H1 (cell line): ENCODE measurements around the gene KCNN1. TPM values are rescaled to one million over a fixed set of nuclear protein-coding genes. Genes with fewer than 3 reads are reported as not detected.

Experiments used
- CTCF ChIA-PET: fragments of 300-600 bp; sonication (Branson Sonifier 250); formaldehyde crosslinking; loops from one replicate; lab custom pipeline; 2021; ENCODE audit not compliant: partially characterized antibody; lab: Charles Lee
- POLR2A ChIA-PET: fragments of 300-600 bp; sonication (Branson Sonifier 250); formaldehyde crosslinking; loops from one replicate; lab custom pipeline; 2021; ENCODE audit warnings: inconsistent platforms; ENCODE audit not compliant: partially characterized antibody; lab: Charles Lee
- DNase-seq, 2 experiments: peaks; one replicate each; pipeline versions ENCODE4 v3.0.0 to v3.0.0-alpha.2; 2010 to 2022; ENCODE audit warnings: low spot score in 2 of 2, low read depth in 1 of 2, mixed read lengths in 1 of 2
- FAIRE-seq: peaks from 2 replicates; lab custom pipeline; 2011; peaks lifted over from hg19 to GRCh38; lab: Jason Lieb, UNC
- H2AFZ ChIP-seq: 2 replicates; pipeline ENCODE4 v1.8.1; 2012; ENCODE audit warnings: low read length, inconsistent platforms
- H2AK5ac ChIP-seq: 2 replicates; pipeline ENCODE4 v1.6.1; 2013; ENCODE audit warnings: low read depth, low read length
- H2BK120ac ChIP-seq: replicated peaks from 2 replicates; pipeline ENCODE3; 2013; ENCODE audit warnings: low read depth, low read length, inconsistent platforms
- H2BK12ac ChIP-seq: 2 replicates; pipeline ENCODE4 v1.6.1; 2013; ENCODE audit warnings: low read depth, low read length
- H2BK15ac ChIP-seq: 2 replicates; pipeline ENCODE4 v1.6.1; 2013; ENCODE audit warnings: low read length
- H2BK20ac ChIP-seq: 2 replicates; pipeline ENCODE4 v1.6.1; 2013; ENCODE audit warnings: low read length
- H2BK5ac ChIP-seq: 2 replicates; pipeline ENCODE4 v1.6.1; 2013; ENCODE audit warnings: low read depth, low read length
- H3K14ac ChIP-seq: 2 replicates; pipeline ENCODE4 v1.6.1; 2013; ENCODE audit warnings: inconsistent platforms; ENCODE audit not compliant: insufficient read length
- H3K18ac ChIP-seq: 2 replicates; pipeline ENCODE4 v1.6.1; 2013; ENCODE audit warnings: low read length; ENCODE audit errors: extremely low read depth
- H3K23ac ChIP-seq: 2 replicates; pipeline ENCODE4 v1.6.1; 2013; ENCODE audit warnings: inconsistent platforms; ENCODE audit not compliant: insufficient read length
- H3K23me2 ChIP-seq: 2 replicates; pipeline ENCODE4 v1.6.1; 2013; ENCODE audit warnings: low read depth, low read length
- H3K27ac ChIP-seq: 2 replicates; pipeline ENCODE4 v1.6.1; 2011; ENCODE audit warnings: low read depth, low read length, inconsistent platforms
- H3K27me3 ChIP-seq, 4 experiments: replicated peaks in 1 of 4; 1 replicate in 1 of 4; 2 replicates in 3 of 4; pipeline versions ENCODE4 v1.6.1 to v1.8.1; 2011 to 2013; ENCODE audit warnings: low read length in 3 of 4, mild to moderate bottlenecking in 3 of 4, inconsistent platforms in 2 of 4, mixed read lengths in 2 of 4, moderate library complexity in 1 of 4; ENCODE audit not compliant: control insufficient read depth in 3 of 4, insufficient read depth in 3 of 4; ENCODE audit errors: extremely low read depth in 1 of 4
- H3K36me3 ChIP-seq, 4 experiments: 2 replicates each; pipeline versions ENCODE4 v1.6.1 to v1.8.1; 2011 to 2013; ENCODE audit warnings: mild to moderate bottlenecking in 4 of 4, low read length in 3 of 4, moderate library complexity in 2 of 4, control low read depth in 1 of 4, inconsistent platforms in 1 of 4; ENCODE audit not compliant: insufficient read depth in 4 of 4, control insufficient read depth in 2 of 4
- H3K4ac ChIP-seq: replicated peaks from 2 replicates; pipeline ENCODE3; 2013; ENCODE audit warnings: low read length, low read depth, mixed read lengths, inconsistent platforms; ENCODE audit not compliant: insufficient read length
- H3K4me1 ChIP-seq, 4 experiments: replicated peaks in 1 of 4; 1 replicate in 1 of 4; 2 replicates in 3 of 4; pipeline versions ENCODE4 v1.6.1 to v1.8.1; 2011 to 2013; ENCODE audit warnings: low read length in 3 of 4, inconsistent platforms in 2 of 4, mixed read lengths in 1 of 4; ENCODE audit not compliant: insufficient read depth in 4 of 4, control insufficient read depth in 3 of 4
- H3K4me2 ChIP-seq, 2 experiments: 2 replicates each; pipeline versions ENCODE4 v1.6.1 to v1.8.1; 2011 to 2013; ENCODE audit warnings: low read depth in 2 of 2, low read length in 2 of 2, control low read depth in 1 of 2, inconsistent platforms in 1 of 2, mild to moderate bottlenecking in 1 of 2; ENCODE audit not compliant: insufficient read depth in 1 of 2
- H3K4me3 ChIP-seq, 4 experiments: fragments of 200-600, 300-600 bp in 1 of 4; sonication (generic), shearing (Covaris generic), sonication (Bioruptor Twin) in 1 of 4; 2 replicates each; pipeline versions ENCODE4 v1.5.1 to v1.8.1; 2011 to 2016; ENCODE audit warnings: low read length in 4 of 4, low read depth in 3 of 4, control low read depth in 2 of 4, inconsistent platforms in 2 of 4, mild to moderate bottlenecking in 2 of 4, mixed read lengths in 1 of 4, moderate library complexity in 1 of 4; ENCODE audit not compliant: insufficient read depth in 2 of 4; ENCODE audit errors: extremely low read depth in 1 of 4
- H3K56ac ChIP-seq: replicated peaks from 2 replicates; pipeline ENCODE3; 2013; ENCODE audit warnings: low read depth, mild to moderate bottlenecking, mixed read lengths, low read length, inconsistent platforms; ENCODE audit not compliant: insufficient read length
- H3K79me1 ChIP-seq: 2 replicates; pipeline ENCODE4 v1.6.1; 2013; ENCODE audit warnings: low read depth, low read length, control low read depth
- H3K79me2 ChIP-seq, 2 experiments: 2 replicates each; pipeline versions ENCODE4 v1.6.1 to v1.8.1; 2012 to 2013; ENCODE audit warnings: low read length in 2 of 2, mild to moderate bottlenecking in 2 of 2, inconsistent platforms in 1 of 2; ENCODE audit not compliant: insufficient read depth in 2 of 2, control insufficient read depth in 1 of 2
- H3K9ac ChIP-seq, 4 experiments: replicated peaks in 1 of 4; 1 replicate in 1 of 4; 2 replicates in 3 of 4; pipeline versions ENCODE4 v1.6.1 to v1.8.1; 2011 to 2013; ENCODE audit warnings: low read depth in 3 of 4, low read length in 3 of 4, control low read depth in 2 of 4, mild to moderate bottlenecking in 2 of 4, moderate library complexity in 2 of 4, inconsistent platforms in 1 of 4; ENCODE audit errors: extremely low read depth in 1 of 4
- H3K9me3 ChIP-seq, 2 experiments: 2 replicates each; pipeline versions ENCODE4 v1.6.1 to v1.8.1; 2012 to 2013; ENCODE audit warnings: mild to moderate bottlenecking in 2 of 2, moderate library complexity in 2 of 2, control low read depth in 1 of 2, inconsistent platforms in 1 of 2, low read depth in 1 of 2, low read length in 1 of 2, mixed read lengths in 1 of 2; ENCODE audit not compliant: insufficient read depth in 2 of 2
- H4K20me1 ChIP-seq, 2 experiments: replicated peaks in 1 of 2; 2 replicates each; pipeline versions ENCODE3 to v1.8.1; 2011 to 2013; ENCODE audit warnings: inconsistent platforms in 2 of 2, low read length in 2 of 2, mild to moderate bottlenecking in 1 of 2; ENCODE audit not compliant: insufficient read depth in 2 of 2, control insufficient read depth in 1 of 2
- H4K5ac ChIP-seq: 2 replicates; pipeline ENCODE4 v1.6.1; 2013; ENCODE audit warnings: low read length, low read depth, mixed read lengths, inconsistent platforms; ENCODE audit not compliant: insufficient read length
- H4K8ac ChIP-seq: 2 replicates; pipeline ENCODE4 v1.8.0; 2013; ENCODE audit warnings: mild to moderate bottlenecking, moderate library complexity, low read length, inconsistent platforms; ENCODE audit not compliant: insufficient read depth; ENCODE audit errors: extremely low read depth
- H4K91ac ChIP-seq: replicated peaks from 2 replicates; pipeline ENCODE3; 2013; ENCODE audit warnings: low read length, mixed read lengths, inconsistent platforms; ENCODE audit not compliant: insufficient read length
- ASH2L ChIP-seq: fragments of 200-600, 300-600 bp; sonication (generic); IDR thresholded peaks from one replicate; pipeline ENCODE4 v1.7.1; 2017; ENCODE audit warnings: low read length
- BACH1 ChIP-seq: IDR thresholded peaks from 2 replicates; pipeline ENCODE4 v1.6.1; 2012; ENCODE audit warnings: low read length, improper control_type of control experiment
- POLR2AphosphoS5 ChIP-seq: IDR thresholded peaks from 2 replicates; pipeline ENCODE4 v1.6.1; 2011; ENCODE audit warnings: low read depth, low read length
- RAD21 ChIP-seq, 2 experiments: IDR thresholded peaks in 1 of 2; conservative IDR thresholded peaks in 1 of 2; 2 replicates each; pipeline ENCODE4 v1.6.1; 2011; ENCODE audit warnings: low read depth in 2 of 2, low read length in 2 of 2, improper control_type of control experiment in 1 of 2, inconsistent platforms in 1 of 2, mild to moderate bottlenecking in 1 of 2, moderate library complexity in 1 of 2
- SAP30 ChIP-seq: fragments of 300-600 bp; sonication (generic); IDR thresholded peaks from 2 replicates; pipeline ENCODE4 v1.7.1; 2012; ENCODE audit warnings: low read length, moderate library complexity, mild to moderate bottlenecking, inconsistent platforms; ENCODE audit not compliant: insufficient read depth, insufficient replicate concordance
- SP4 ChIP-seq: IDR thresholded peaks from 2 replicates; pipeline ENCODE4 v1.6.1; 2012; ENCODE audit warnings: low read length, inconsistent platforms
- WGBS, 2 experiments: shearing (Covaris generic) in 1 of 2; methylation state at CpG; one replicate each; pipeline versions ENCODE4 v1.1.6 to v1.1.7; 2013 to 2015; ENCODE audit warnings: low lambda C conversion rate in 2 of 2, mixed read lengths in 2 of 2, inconsistent platforms in 1 of 2, low coverage in 1 of 2, missing lambda C conversion rate in 1 of 2; ENCODE audit not compliant: insufficient replicate concordance in 2 of 2, insufficient coverage in 1 of 2, insufficient read length in 1 of 2; ENCODE audit errors: extremely low coverage in 1 of 2, missing lambda C conversion rate in 1 of 2; 5-methylcytosine and 5-hydroxymethylcytosine counted together
- polyA plus RNA-seq, 7 experiments: library from polyadenylated mRNA; depleted of rRNA in 3 of 7; stranded (reverse) in 5 of 7; unstranded in 2 of 7; fragments of >200 nt in 5 of 7; fragments of 200-250 nt in 2 of 7; gene quantifications; 1 replicate in 5 of 7; 2 replicates in 1 of 7; 4 replicates in 1 of 7; pipeline versions ENCODE4 v1.2.1 to v1.2.3, GENCODE V29; 2011 to 2013; ENCODE audit warnings: missing spikeins in 2 of 7, mixed read lengths in 2 of 7
- total RNA-seq: library from RNA; stranded (reverse); fragmentation: NEBNext Ultra II Directional; extraction: Animal tissue kit (Norgen Biotek cat#: 25700); gene quantifications from 2 replicates; pipeline ENCODE4 v1.2.1, GENCODE V29; 2021

Gene KCNN1
- total and polyA plus RNA-seq, 2 of the 8 experiments (the other 6 are each of a cell fraction or from before 2014, with no cell fraction given), result 11.0 to 12.5 TPM

- Histone ChIP-seq H3K56ac (no peak overlapping the region), H2AK5ac (no peak overlapping the region), H3K27me3 (no peaks in the 10 kb centered on the region; a peak in 1 of 7 replicates), H4K8ac (no peak overlapping the region), H3K23me2 (no peaks in the 10 kb centered on the region), H3K4me3 (no peak overlapping the region), H4K91ac (no peak overlapping the region), H3K23ac (no peak overlapping the region), H3K4ac (no peak overlapping the region), H4K20me1 (no peaks in the 10 kb centered on the region), H3K79me2 (no peaks in the 10 kb centered on the region), H2BK5ac (no peak overlapping the region), H2BK12ac (no peak overlapping the region), H3K36me3 (no peaks in the 10 kb centered on the region), H3K9me3 (no peaks in the 10 kb centered on the region), H4K5ac (no peak overlapping the region), H2BK120ac (no peak overlapping the region), H2BK15ac (no peak overlapping the region), H3K4me1 (no peaks in the 10 kb centered on the region), H2AFZ (no peak overlapping the region), H3K4me2 (no peak overlapping the region), H3K79me1 (no peaks in the 10 kb centered on the region), H3K9ac (no peak overlapping the region), H3K27ac (no peak overlapping the region), H3K14ac (no peak overlapping the region), H2BK20ac (no peak overlapping the region), H3K18ac (no peak overlapping the region)
- WGBS, 2 experiments, result 93% methylated on average over 13 of the region's 14 CpGs; no CpG with 5 or more reads in 1 of the 2 experiments
- DNase-seq (no peak), FAIRE-seq (no peak)
- POLR2A ChIA-PET, result no interaction called here
- CTCF ChIA-PET, result interaction anchor here (1.0 kb wide), 1 partner anchor 78 kb away, joined by 3 read pairs; no protein-coding TSS in a partner anchor
- TF ChIP-seq POLR2AphosphoS5, result no peak
- no peak for TF ChIP-seq RAD21 (IDR thresholded peaks at IDR 0.05 in 1 of 2, conservative IDR thresholded peaks at IDR 0.05 in 1 of 2; ENCODE audit: low read depth in 2 of 2, low read length in 2 of 2)
- TF ChIP-seq SP4, result no peak
- TF ChIP-seq ASH2L, result no peak
- no peak for TF ChIP-seq BACH1
- no peak for TF ChIP-seq SAP30
These were observed 49.5 kb downstream of the KCNN1 start for GRCh38 chr19:18016209-18016910.
